GM21381 (cell line): ENCODE results near the gene FXYD2.

Source experiments
- ATAC-seq: cut with Tn5 transposase; IDR thresholded peaks from one replicate; pipeline ENCODE4 v1.9.1; 2021; ENCODE audit warnings: mild to moderate bottlenecking, moderate library complexity; ENCODE audit not compliant: unreplicated experiment

FXYD2 gene

DNA sequence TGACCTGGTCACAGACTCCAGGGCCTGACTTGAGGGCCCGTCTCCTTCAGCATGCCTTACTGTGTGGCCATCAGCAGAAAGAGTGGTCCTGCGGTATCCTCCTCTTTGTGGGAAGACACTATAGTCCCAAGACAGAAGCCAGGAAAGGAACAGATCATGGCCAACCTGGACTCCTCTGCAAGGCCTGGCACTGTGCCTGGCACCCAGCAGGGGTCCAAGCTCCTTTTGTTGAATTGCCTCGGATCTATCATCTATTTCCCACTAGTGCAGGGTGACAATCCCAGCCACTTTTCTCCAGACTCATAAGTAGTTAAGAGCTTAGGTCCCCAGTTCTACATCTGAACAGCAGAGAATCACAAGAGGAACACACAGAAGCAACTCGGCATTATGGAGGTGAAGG, 54.5 kb downstream of the FXYD2 start:
- ATAC-seq, result no peak
